Uterus (tissue), 4 donors: ENCODE measurements around the gene RANBP1. TPM values are rescaled to one million over a fixed set of nuclear protein-coding genes. Genes with fewer than 3 reads are reported as not detected.

Source experiments
- DNase-seq, 2 donors: peaks; one replicate each; pipeline ENCODE4 v3.0.0-alpha.2; 2019 to 2020
- H3K27ac ChIP-seq, 2 donors: fragments of 200-600 bp; sonication (generic); 1 replicate in 1 of 2; 2 replicates in 1 of 2; pipeline ENCODE4 v1.5.1; 2016 to 2018
- H3K27me3 ChIP-seq, 2 donors: fragments of 200-600 bp; sonication (generic); one replicate each; pipeline ENCODE4 v1.5.1; 2018 to 2019; ENCODE audit warnings: control low read depth in 1 of 2
- H3K36me3 ChIP-seq, 2 donors: fragments of 200-600 bp; sonication (generic); one replicate each; pipeline ENCODE4 v1.5.1; 2019; ENCODE audit warnings: control low read depth in 1 of 2
- H3K4me1 ChIP-seq, 2 donors: fragments of 200-600 bp; sonication (generic); one replicate each; pipeline ENCODE4 v1.5.1; 2018 to 2019; ENCODE audit warnings: control low read depth in 1 of 2
- H3K4me3 ChIP-seq, 2 donors: fragments of 200-600 bp; sonication (generic); 1 replicate in 1 of 2; 2 replicates in 1 of 2; pipeline ENCODE4 v1.5.1; 2018 to 2019; ENCODE audit warnings: mild to moderate bottlenecking in 1 of 2
- H3K9me3 ChIP-seq, 2 donors: fragments of 200-600 bp; sonication (generic); one replicate each; pipeline ENCODE4 v1.5.1; 2019; ENCODE audit warnings: control low read depth in 1 of 2
- CTCF ChIP-seq, 4 experiments: fragments of 200-600 bp in 2 of 4; fragments of 450-650 bp in 2 of 4; sonication (generic) in 2 of 4; IDR thresholded peaks; one replicate each; pipeline ENCODE4 v1.5.1; 2016 to 2019; ENCODE audit warnings: antibody characterized with exemption in 4 of 4, mild to moderate bottlenecking in 2 of 4, moderate library complexity in 1 of 4
- POLR2A ChIP-seq, 2 donors: fragments of 450-650 bp; IDR thresholded peaks; one replicate each; pipeline ENCODE4 v1.6.1; 2016; ENCODE audit warnings: antibody characterized with exemption in 2 of 2, mild to moderate bottlenecking in 1 of 2, moderate library complexity in 1 of 2
- intact Hi-C: fragments of 100-400 bp; cut with DNase I; formaldehyde crosslinking; loops from one replicate; pipeline ENCODE4 v1.15.1; 2023; ENCODE audit warnings: low total_unique reads
- total RNA-seq, 4 donors: library from RNA; depleted of rRNA in 3 of 4; stranded (reverse); fragments of >200 nt in 3 of 4; gene quantifications; one replicate each; pipeline versions ENCODE4 v1.1.0 to v1.2.4, GENCODE V29; 2014 to 2023
- donor health status: DM: yes; HTN: yes; CAD: no.

RANBP1 gene
- total RNA-seq, 4 donors from 2014 or later = 57.6 to 233 (median 135) TPM

GRCh38 chr22:20099099-20099711 is 16.7 kb upstream of the RANBP1 start:
- Histone ChIP-seq H3K9me3 (no peaks in the 10 kb centered on the region), H3K27me3 (no peaks in the 10 kb centered on the region), H3K4me1 (no peaks in the 10 kb centered on the region), H3K27ac (no peak overlapping the region), H3K36me3 (no peaks in the 10 kb centered on the region), H3K4me3 (no peak overlapping the region)
- intact Hi-C loops = no loop called here
- DNase-seq = no peak
- no peak for TF ChIP-seq POLR2A (IDR thresholded peaks at IDR 0.05)
- no peak for TF ChIP-seq CTCF (IDR thresholded peaks at IDR 0.05)

- no peak for DNase-seq
- H3K36me3 ChIP-seq = no peaks in the 10 kb centered on the region
- intact Hi-C loops = no loop called here
- no peaks in the 10 kb centered on the region for H3K4me1 ChIP-seq
- TF ChIP-seq POLR2A (IDR thresholded peaks at IDR 0.05) = no peak
- no peak for TF ChIP-seq CTCF (IDR thresholded peaks at IDR 0.05)
- H3K27ac ChIP-seq = no peak overlapping the region
- no peak overlapping the region for H3K4me3 ChIP-seq
- H3K27me3 ChIP-seq = no peaks in the 10 kb centered on the region
- no peaks in the 10 kb centered on the region for H3K9me3 ChIP-seq
Measured at GRCh38 chr22:20101638-20102037, 14.3 kb upstream of the RANBP1 start.

- Histone ChIP-seq H3K4me3 (no peak overlapping the region), H3K9me3 (no peaks in the 10 kb centered on the region), H3K27me3 (no peaks in the 10 kb centered on the region), H3K4me1 (no peaks in the 10 kb centered on the region), H3K27ac (no peak overlapping the region), H3K36me3 (no peaks in the 10 kb centered on the region)
- intact Hi-C loops = no loop called here
- TF ChIP-seq CTCF (IDR thresholded peaks at IDR 0.05) = no peak
- TF ChIP-seq POLR2A (IDR thresholded peaks at IDR 0.05) = no peak
- no peak for DNase-seq
Measured at GRCh38 chr22:20102203-20102780, 13.6 kb upstream of the RANBP1 start.

GRCh38 chr22:20105456-20106204 is 10.3 kb upstream of the RANBP1 start:
- no peak for DNase-seq
- no peak overlapping the region for H3K4me3 ChIP-seq
- H3K27ac ChIP-seq = no peak overlapping the region
- H3K9me3 ChIP-seq = no peaks in the 10 kb centered on the region
- no peaks in the 10 kb centered on the region for H3K27me3 ChIP-seq
- no peaks in the 10 kb centered on the region for H3K36me3 ChIP-seq
- H3K4me1 ChIP-seq = no peaks in the 10 kb centered on the region
- TF ChIP-seq CTCF (IDR thresholded peaks at IDR 0.05) (no peak), POLR2A (IDR thresholded peaks at IDR 0.05) (no peak)
- intact Hi-C loops = no loop called here

GRCh38 chr22:20106205-20106848 is 9.6 kb upstream of the RANBP1 start:
- TF ChIP-seq CTCF (IDR thresholded peaks at IDR 0.05) (no peak), POLR2A (IDR thresholded peaks at IDR 0.05) (no peak)
- H3K9me3 ChIP-seq = no peaks in the 10 kb centered on the region
- no peak overlapping the region for H3K4me3 ChIP-seq
- intact Hi-C loops = no loop called here
- H3K36me3 ChIP-seq = no peaks in the 10 kb centered on the region
- H3K27me3 ChIP-seq = no peaks in the 10 kb centered on the region
- DNase-seq = no peak
- H3K27ac ChIP-seq = no peak overlapping the region
- no peaks in the 10 kb centered on the region for H3K4me1 ChIP-seq
